Suprapubic skin (tissue), 4 donors: Measurements from ENCODE around the gene USP14. TPM values are rescaled to one million over a fixed set of nuclear protein-coding genes. Genes with fewer than 3 reads are reported as not detected.

Source experiments
- DNase-seq, 2 donors: peaks; one replicate each; pipeline ENCODE4 v3.0.0-alpha.2; 2019; ENCODE audit warnings: low spot score in 2 of 2
- H3K27ac ChIP-seq: fragments of 200-600 bp; sonication (generic); one replicate; pipeline ENCODE4 v1.5.1; 2019
- H3K27me3 ChIP-seq: fragments of 200-600 bp; sonication (generic); one replicate; pipeline ENCODE4 v1.5.1; 2019
- H3K36me3 ChIP-seq: fragments of 200-600 bp; sonication (generic); one replicate; pipeline ENCODE4 v1.5.1; 2019
- H3K4me1 ChIP-seq: fragments of 200-600 bp; sonication (generic); one replicate; pipeline ENCODE4 v1.5.1; 2019
- H3K4me3 ChIP-seq: fragments of 200-600 bp; sonication (generic); one replicate; pipeline ENCODE4 v1.5.1; 2019; ENCODE audit warnings: mild to moderate bottlenecking
- H3K9me3 ChIP-seq: fragments of 200-600 bp; sonication (generic); one replicate; pipeline ENCODE4 v1.5.1; 2019
- EP300 ChIP-seq: sonication (generic); formaldehyde crosslinking; IDR thresholded peaks from one replicate; pipeline ENCODE4 v1.6.1; 2017; ENCODE audit warnings: antibody characterized with exemption
- POLR2A ChIP-seq, 2 donors: fragments of 450-650 bp; IDR thresholded peaks; one replicate each; pipeline ENCODE4 v1.6.1; 2017; ENCODE audit warnings: antibody characterized with exemption in 2 of 2, mild to moderate bottlenecking in 2 of 2, moderate library complexity in 2 of 2
- POLR2AphosphoS5 ChIP-seq, 3 donors: sonication (generic); formaldehyde crosslinking; IDR thresholded peaks; one replicate each; pipeline ENCODE4 v1.6.1; 2017; ENCODE audit warnings: antibody characterized with exemption in 3 of 3
- WGBS: methylation state at CpG from one replicate; pipeline ENCODE4 v1.1.5; 2018; 5-methylcytosine and 5-hydroxymethylcytosine counted together
- total RNA-seq, 4 donors: library from RNA; depleted of rRNA; stranded (reverse); fragments of >200 nt; gene quantifications; one replicate each; pipeline ENCODE4 v1.1.0, GENCODE V29; 2016
- TF ChIP-seq, protein P1 (sequence below), 2 donors: fragments of 200-600 bp in 1 of 2; fragments of 450-650 bp in 1 of 2; sonication (generic) in 1 of 2; IDR thresholded peaks; one replicate each; pipeline ENCODE4 v1.5.1; 2016 to 2019; ENCODE audit warnings: antibody characterized with exemption in 2 of 2, mild to moderate bottlenecking in 1 of 2, moderate library complexity in 1 of 2

Gene USP14
- total RNA-seq, 4 donors from 2014 or later: 19.7 to 31.4 (median 27.9) TPM

DNA sequence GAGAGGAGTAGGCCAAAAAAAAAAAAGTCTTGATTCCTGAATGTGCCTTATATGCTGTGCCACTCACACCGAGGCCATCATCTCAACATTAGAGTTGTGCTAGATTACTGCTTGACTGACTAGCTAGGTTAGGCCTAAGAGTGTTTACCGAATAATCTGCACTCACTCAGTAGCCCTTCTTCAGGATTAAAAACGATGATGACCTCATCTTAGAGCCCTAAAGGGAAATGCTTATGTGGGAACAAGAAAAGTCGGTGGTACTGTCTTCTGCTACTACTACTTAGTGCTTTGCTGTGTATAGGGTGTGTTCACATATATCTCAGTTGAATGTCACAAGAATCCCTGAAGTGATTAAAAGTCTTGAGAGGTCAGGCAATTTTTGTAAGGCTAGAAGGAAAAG is 55.1 kb downstream of the USP14 start:
- H3K4me1 ChIP-seq: no peaks in the 10 kb centered on the region
- no peaks in the 10 kb centered on the region for H3K9me3 ChIP-seq
- H3K27me3 ChIP-seq: no peaks in the 10 kb centered on the region
- no peak for TF ChIP-seq POLR2AphosphoS5 (IDR thresholded peaks at IDR 0.05)
- H3K27ac ChIP-seq: no peak overlapping the region
- WGBS: 69% methylated on average over 4 of the region's 4 CpGs
- H3K4me3 ChIP-seq: no peak overlapping the region
- peaks cover 81% of the 10 kb centered on the region for H3K36me3 ChIP-seq
- DNase-seq: no peak

- Histone ChIP-seq H3K4me1 (no peaks in the 10 kb centered on the region), H3K36me3 (peaks cover 83% of the 10 kb centered on the region), H3K27ac (no peak overlapping the region), H3K9me3 (no peaks in the 10 kb centered on the region), H3K27me3 (no peaks in the 10 kb centered on the region), H3K4me3 (no peak overlapping the region)
- no peak for TF ChIP-seq POLR2A (IDR thresholded peaks at IDR 0.05)
- no peak for TF ChIP-seq POLR2AphosphoS5 (IDR thresholded peaks at IDR 0.05)
- TF ChIP-seq, protein P1, sequence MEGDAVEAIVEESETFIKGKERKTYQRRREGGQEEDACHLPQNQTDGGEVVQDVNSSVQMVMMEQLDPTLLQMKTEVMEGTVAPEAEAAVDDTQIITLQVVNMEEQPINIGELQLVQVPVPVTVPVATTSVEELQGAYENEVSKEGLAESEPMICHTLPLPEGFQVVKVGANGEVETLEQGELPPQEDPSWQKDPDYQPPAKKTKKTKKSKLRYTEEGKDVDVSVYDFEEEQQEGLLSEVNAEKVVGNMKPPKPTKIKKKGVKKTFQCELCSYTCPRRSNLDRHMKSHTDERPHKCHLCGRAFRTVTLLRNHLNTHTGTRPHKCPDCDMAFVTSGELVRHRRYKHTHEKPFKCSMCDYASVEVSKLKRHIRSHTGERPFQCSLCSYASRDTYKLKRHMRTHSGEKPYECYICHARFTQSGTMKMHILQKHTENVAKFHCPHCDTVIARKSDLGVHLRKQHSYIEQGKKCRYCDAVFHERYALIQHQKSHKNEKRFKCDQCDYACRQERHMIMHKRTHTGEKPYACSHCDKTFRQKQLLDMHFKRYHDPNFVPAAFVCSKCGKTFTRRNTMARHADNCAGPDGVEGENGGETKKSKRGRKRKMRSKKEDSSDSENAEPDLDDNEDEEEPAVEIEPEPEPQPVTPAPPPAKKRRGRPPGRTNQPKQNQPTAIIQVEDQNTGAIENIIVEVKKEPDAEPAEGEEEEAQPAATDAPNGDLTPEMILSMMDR (IDR thresholded peaks at IDR 0.05): no peak
- TF ChIP-seq EP300: no peak
- 64% methylated on average over 3 of the region's 3 CpGs for WGBS
- DNase-seq: no peak
Measured at GRCh38 chr18:213966-214365, 55.6 kb downstream of the USP14 start.

DNA sequence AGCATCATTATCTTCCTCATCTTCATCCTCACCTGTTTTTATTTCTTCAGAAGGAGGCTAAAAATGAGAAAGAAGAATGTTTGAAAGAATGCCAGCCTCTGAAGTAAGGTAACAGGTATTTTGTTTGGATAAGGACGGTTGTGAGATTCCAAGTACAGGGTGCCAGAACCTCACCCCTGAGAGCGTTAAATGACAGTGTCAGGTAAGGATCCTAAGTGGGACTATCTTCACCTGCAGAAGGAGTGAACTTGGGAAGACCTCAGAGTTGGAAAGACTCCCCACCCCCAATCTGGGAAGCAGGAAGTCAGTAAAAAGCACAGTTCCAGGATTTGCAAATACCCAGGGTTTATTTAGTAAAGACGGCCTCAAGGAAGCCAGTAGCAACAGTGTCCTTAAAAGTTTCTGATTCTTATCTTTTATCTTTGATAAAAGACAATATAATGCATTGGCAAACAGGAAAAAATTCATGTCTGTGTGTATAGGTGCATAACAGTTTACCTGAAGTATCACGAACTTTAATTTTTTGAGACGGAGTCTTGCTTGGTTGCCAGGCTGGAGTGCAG is 57.2 kb downstream of the USP14 start:
- Histone ChIP-seq H3K4me3 (no peak overlapping the region), H3K9me3 (no peaks in the 10 kb centered on the region), H3K27me3 (no peaks in the 10 kb centered on the region), H3K27ac (no peak overlapping the region), H3K4me1 (no peaks in the 10 kb centered on the region), H3K36me3 (peaks cover 74% of the 10 kb centered on the region)
- TF ChIP-seq POLR2A (IDR thresholded peaks at IDR 0.05): no peak
- TF ChIP-seq POLR2AphosphoS5 (IDR thresholded peaks at IDR 0.05): no peak
- no peak for DNase-seq
- WGBS: 83% methylated on average over 5 of the region's 5 CpGs

DNA sequence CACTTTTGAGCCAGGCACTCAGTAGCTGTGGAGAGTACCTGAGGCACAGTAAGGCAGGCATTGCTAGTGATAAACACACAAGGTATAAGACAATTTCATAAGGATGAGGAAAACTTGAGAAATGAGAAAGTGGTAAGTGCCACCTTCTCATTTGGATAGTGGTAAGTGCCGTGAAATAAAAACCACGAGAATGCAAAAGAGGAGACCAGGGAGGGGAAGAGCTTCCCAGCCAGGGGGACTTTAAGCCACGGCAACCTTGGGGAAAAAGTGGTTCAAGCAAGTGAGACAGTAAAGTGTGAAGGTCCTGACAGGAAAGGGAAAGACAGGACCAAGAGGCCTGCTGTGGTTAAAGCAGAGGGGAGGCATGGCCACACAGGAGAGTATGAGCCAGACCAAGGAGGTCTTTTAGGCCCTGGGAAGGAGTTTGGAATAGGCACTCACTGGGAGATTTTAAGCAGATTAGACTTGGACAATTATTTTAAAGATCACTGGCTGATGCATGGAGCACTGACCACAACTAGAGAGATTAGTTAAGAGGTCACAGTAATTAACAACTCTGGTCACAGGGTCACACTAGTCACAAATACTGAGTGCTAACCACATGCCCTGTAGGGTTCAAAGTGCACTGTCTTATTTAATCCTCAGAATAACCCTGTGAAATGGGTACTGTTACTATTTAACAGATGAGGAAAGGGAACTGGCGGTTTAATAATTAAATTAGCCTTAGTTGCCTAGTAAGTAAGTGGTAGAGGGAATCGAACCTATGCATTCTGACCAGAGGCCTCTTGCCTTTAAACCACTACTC is 59.4 kb downstream of the USP14 start:
- no peak for TF ChIP-seq POLR2AphosphoS5 (IDR thresholded peaks at IDR 0.05)
- no peak for TF ChIP-seq POLR2A (IDR thresholded peaks at IDR 0.05)
- TF ChIP-seq EP300: no peak
- TF ChIP-seq, protein P1 (IDR thresholded peaks at IDR 0.05): no peak
- Histone ChIP-seq H3K27me3 (no peaks in the 10 kb centered on the region), H3K4me1 (no peaks in the 10 kb centered on the region), H3K27ac (no peak overlapping the region), H3K4me3 (no peak overlapping the region), H3K9me3 (no peaks in the 10 kb centered on the region), H3K36me3 (peaks cover 67% of the 10 kb centered on the region)
- no peak for DNase-seq
- WGBS: 85% methylated on average over 5 of the region's 5 CpGs

DNA sequence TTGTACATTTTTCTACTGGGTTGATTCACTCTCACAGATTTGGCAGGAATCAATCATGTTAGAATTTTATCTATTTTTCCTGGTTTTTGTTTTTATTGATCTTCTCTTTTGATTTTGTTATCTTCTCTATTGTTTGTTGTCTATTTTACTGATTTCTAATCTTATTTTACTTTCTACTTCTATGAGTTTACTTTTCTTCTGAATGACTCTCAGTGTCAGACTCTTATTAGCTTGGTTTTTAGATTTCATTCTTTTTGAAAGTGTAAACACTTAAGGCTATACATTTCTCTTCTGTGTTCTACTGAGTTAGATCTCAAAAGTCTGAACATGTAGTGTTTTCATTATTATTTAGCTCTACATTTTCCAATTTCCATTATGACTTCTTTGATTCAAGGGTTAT is 62.4 kb downstream of the USP14 start:
- H3K36me3 ChIP-seq: peaks cover 67% of the 10 kb centered on the region
- no peaks in the 10 kb centered on the region for H3K9me3 ChIP-seq
- TF ChIP-seq, protein P1 (IDR thresholded peaks at IDR 0.05): no peak
- no peak for TF ChIP-seq EP300
- TF ChIP-seq POLR2A (IDR thresholded peaks at IDR 0.05): no peak
- no peak for TF ChIP-seq POLR2AphosphoS5 (IDR thresholded peaks at IDR 0.05)
- no peak overlapping the region for H3K27ac ChIP-seq
- H3K4me1 ChIP-seq: no peaks in the 10 kb centered on the region
- no peak for DNase-seq
- H3K4me3 ChIP-seq: no peak overlapping the region
- H3K27me3 ChIP-seq: no peaks in the 10 kb centered on the region

- no peaks in the 10 kb centered on the region for H3K4me1 ChIP-seq
- H3K27ac ChIP-seq: no peak overlapping the region
- H3K9me3 ChIP-seq: no peaks in the 10 kb centered on the region
- WGBS: 77% methylated on average over 4 of the region's 4 CpGs
- peaks cover 48% of the 10 kb centered on the region for H3K36me3 ChIP-seq
- H3K27me3 ChIP-seq: no peaks in the 10 kb centered on the region
- no peak overlapping the region for H3K4me3 ChIP-seq
- no peak for DNase-seq
- TF ChIP-seq, protein P1 (IDR thresholded peaks at IDR 0.05): no peak
- TF ChIP-seq EP300 (no peak), POLR2AphosphoS5 (IDR thresholded peaks at IDR 0.05) (no peak), POLR2A (IDR thresholded peaks at IDR 0.05) (no peak)
Measured at GRCh38 chr18:225745-226144, 67.4 kb downstream of the USP14 start.
